ENCODE data around the gene LINGO3.

The LINGO3 gene

DNA sequence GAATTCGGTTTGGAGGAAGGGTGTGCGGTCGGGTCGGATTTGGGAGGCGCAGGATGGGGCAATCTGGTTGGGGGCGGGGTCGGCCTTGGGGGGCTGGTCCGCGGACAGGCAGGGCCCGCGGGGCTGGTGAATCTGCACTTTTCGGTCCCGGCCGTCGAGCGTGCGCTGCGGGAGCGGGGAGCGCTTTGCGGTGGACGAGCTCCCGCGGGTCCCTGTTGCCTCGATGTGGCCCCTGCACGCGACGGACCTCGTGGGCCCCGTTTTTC, 37.9 kb downstream of the LINGO3 start:
- DNase-seq, result peak; percentile 50
- H3K9me3 Mint-ChIP-seq, result no peaks in the 10 kb centered on the region
- peaks cover 22% of the 10 kb centered on the region for H3K27me3 Mint-ChIP-seq (ENCODE audit: low read depth, poor library complexity)
- H3K27ac Mint-ChIP-seq, result peak overlapping the region; percentile 83
- H3K4me1 Mint-ChIP-seq, result peaks cover 52% of the 10 kb centered on the region
- H3K36me3 Mint-ChIP-seq (ENCODE audit: low read depth), result peaks cover 17% of the 10 kb centered on the region
- peak overlapping the region; percentile 91 for H3K4me3 Mint-ChIP-seq
- TF ChIP-seq, protein P1, sequence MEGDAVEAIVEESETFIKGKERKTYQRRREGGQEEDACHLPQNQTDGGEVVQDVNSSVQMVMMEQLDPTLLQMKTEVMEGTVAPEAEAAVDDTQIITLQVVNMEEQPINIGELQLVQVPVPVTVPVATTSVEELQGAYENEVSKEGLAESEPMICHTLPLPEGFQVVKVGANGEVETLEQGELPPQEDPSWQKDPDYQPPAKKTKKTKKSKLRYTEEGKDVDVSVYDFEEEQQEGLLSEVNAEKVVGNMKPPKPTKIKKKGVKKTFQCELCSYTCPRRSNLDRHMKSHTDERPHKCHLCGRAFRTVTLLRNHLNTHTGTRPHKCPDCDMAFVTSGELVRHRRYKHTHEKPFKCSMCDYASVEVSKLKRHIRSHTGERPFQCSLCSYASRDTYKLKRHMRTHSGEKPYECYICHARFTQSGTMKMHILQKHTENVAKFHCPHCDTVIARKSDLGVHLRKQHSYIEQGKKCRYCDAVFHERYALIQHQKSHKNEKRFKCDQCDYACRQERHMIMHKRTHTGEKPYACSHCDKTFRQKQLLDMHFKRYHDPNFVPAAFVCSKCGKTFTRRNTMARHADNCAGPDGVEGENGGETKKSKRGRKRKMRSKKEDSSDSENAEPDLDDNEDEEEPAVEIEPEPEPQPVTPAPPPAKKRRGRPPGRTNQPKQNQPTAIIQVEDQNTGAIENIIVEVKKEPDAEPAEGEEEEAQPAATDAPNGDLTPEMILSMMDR (IDR thresholded peaks at IDR 0.05), result no peak

- Mint-ChIP-seq H3K9me3 (no peaks in the 10 kb centered on the region), H3K27ac (peak overlapping the region; percentile 96), H3K4me1 (peaks cover 49% of the 10 kb centered on the region), H3K36me3 (ENCODE audit: low read depth) (peaks cover 17% of the 10 kb centered on the region), H3K27me3 (ENCODE audit: low read depth, poor library complexity) (peaks cover 22% of the 10 kb centered on the region), H3K4me3 (peak overlapping the region; percentile 91)
- TF ChIP-seq, protein P1 (IDR thresholded peaks at IDR 0.05), result no peak
- DNase-seq, result peak; percentile 99
These were observed 38.5 kb downstream of the LINGO3 start for GRCh38 chr19:2269244-2270156.

GRCh38 chr19:2268861-2269243, 39.1 kb downstream of the LINGO3 start:
- no peak overlapping the region for H3K27ac Mint-ChIP-seq
- peaks cover 44% of the 10 kb centered on the region for H3K4me1 Mint-ChIP-seq
- no peaks in the 10 kb centered on the region for H3K9me3 Mint-ChIP-seq
- DNase-seq, result no peak
- H3K4me3 Mint-ChIP-seq, result peak overlapping the region; percentile 91
- H3K36me3 Mint-ChIP-seq (ENCODE audit: low read depth), result peaks cover 11% of the 10 kb centered on the region
- TF ChIP-seq, protein P1 (IDR thresholded peaks at IDR 0.05), result no peak
- H3K27me3 Mint-ChIP-seq (ENCODE audit: low read depth, poor library complexity), result peaks cover 20% of the 10 kb centered on the region

DNA sequence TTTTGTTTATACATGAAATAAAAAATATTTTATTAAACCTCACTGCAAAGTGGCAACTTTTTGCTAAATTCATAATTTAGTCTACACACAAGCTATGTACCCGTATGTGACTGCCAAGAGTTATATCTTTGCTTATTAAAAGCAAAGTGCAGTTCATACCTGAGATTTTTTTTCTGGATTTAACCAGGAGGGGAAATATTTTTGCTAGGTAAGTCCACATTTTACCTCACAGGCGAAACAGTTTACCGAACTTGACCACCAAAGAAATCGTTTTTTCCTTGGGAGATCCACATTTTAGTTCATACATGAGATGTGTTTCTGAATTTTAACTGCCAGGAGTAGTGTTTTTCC, 39.5 kb downstream of the LINGO3 start:
- Mint-ChIP-seq H3K27me3 (ENCODE audit: low read depth, poor library complexity) (peaks cover 16% of the 10 kb centered on the region), H3K4me3 (peak overlapping the region; percentile 91), H3K4me1 (peaks cover 40% of the 10 kb centered on the region), H3K9me3 (no peaks in the 10 kb centered on the region), H3K27ac (no peak overlapping the region), H3K36me3 (ENCODE audit: low read depth) (peaks cover 9% of the 10 kb centered on the region)
- TF ChIP-seq, protein P1 (IDR thresholded peaks at IDR 0.05), result no peak
- DNase-seq, result no peak

GRCh38 chr19:2266183-2266993, 41.6 kb downstream of the LINGO3 start:
- no peak for DNase-seq
- no peaks in the 10 kb centered on the region for H3K9me3 Mint-ChIP-seq
- peaks cover 16% of the 10 kb centered on the region for H3K27me3 Mint-ChIP-seq (ENCODE audit: low read depth, poor library complexity)
- no peaks in the 10 kb centered on the region for H3K36me3 Mint-ChIP-seq (ENCODE audit: low read depth)
- peaks cover 25% of the 10 kb centered on the region for H3K4me1 Mint-ChIP-seq
- TF ChIP-seq, protein P1 (IDR thresholded peaks at IDR 0.05), result no peak
- H3K27ac Mint-ChIP-seq, result no peak overlapping the region
- no peak overlapping the region for H3K4me3 Mint-ChIP-seq

Data from nephron progenitor cell (in vitro differentiated cells).